HTR-8/SVneo (cell line): ENCODE results near the gene REC8.
"Not testable (repeated sequence)": the region's sequence is repeated elsewhere in the genome, so short reads cannot be mapped to it uniquely, and the experiment has no call there.

Source experiments
- DNase-seq: peaks from one replicate; pipeline ENCODE4 v3.0.0; 2011; ENCODE audit warnings: low spot score, mixed read lengths; ENCODE audit not compliant: insufficient read length
- FAIRE-seq: peaks from 2 replicates; lab custom pipeline; 2011; peaks lifted over from hg19 to GRCh38; lab: Jason Lieb, UNC

Gene REC8

DNA sequence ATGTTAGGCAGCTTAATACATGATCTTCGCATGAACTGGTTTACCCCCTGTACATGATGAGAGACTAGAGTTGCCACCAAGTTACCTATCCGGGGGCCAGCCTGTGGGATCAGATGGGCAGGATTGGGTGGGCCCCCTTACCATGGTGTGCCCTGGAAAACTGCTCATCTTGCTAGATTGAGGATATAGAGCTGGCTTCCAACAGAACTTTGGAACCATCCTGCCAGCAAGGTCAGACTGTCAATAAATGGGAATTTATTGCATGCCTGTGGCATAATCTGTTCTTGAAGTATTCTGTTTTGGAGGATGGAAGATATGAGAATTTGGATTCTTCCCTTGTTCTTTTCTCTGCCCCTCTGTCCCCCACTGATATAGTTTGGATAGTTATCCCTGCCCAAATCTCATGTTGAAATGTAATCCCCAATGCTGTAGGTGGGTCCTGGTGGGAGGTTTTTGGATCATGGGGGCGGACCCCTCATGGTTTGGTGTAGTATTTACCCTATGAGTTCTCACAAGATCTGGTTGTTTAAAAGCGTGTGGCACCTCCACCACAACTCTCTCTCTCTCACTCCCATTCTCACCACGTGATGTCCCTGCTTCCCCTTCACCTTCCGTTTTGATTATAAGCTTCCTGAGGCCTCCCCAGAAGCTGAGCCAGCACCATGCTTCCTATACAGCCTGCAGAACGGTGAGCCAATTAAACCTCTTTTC, 27.1 kb downstream of the REC8 start:
- DNase-seq, result no peak
- FAIRE-seq, result no peak

DNA sequence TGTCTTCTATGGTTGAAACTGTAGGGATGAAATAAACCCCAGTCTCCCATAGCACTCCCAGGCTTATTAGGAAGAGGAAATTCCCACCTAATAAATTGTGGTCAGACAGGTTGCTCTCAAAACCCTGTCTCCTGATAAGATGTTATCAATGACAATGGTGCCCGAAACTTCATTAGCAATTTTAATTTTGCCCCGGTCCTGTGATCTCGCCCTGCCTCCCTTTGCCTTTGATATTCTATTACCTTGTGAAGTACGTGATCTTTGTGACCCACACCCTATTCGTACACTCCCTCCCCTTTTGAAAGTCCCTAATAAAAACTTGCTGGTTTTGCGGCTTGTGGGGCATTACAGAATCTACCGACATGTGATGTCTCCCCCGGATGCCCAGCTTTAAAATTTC, 30.7 kb downstream of the REC8 start:
- DNase-seq, FAIRE-seq: not testable (repeated sequence)

DNA sequence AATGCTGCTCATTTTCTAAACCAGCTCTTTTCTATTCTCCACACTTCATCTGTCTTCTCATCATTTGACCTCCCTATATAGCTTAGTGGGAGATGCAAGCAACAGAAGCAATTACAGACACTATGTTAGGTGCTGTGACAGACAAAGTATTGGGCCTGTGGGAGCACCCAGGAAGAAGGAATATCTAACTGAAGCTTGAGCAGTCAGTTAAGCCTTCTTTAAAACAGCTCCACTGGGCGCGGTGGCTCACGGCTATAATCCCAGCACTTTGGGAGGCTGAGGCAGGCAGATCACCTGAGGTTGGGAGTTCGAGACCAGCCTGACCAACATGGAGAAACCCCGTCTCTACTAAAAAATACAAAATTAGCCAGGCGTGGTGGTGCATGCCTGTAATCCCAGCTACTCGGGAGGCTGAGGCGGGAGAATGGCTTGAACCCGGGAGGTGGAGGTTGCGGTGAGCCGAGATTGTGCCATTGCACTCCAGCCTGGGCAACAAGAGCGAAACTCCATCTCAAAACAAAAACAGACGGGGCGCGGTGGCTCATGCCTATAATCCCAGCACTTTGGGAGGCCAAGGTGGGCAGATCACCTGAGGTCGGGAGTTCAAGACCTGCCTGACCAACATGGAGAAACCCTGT, 31.5 kb downstream of the REC8 start:
- not testable (repeated sequence) for FAIRE-seq, DNase-seq

DNA sequence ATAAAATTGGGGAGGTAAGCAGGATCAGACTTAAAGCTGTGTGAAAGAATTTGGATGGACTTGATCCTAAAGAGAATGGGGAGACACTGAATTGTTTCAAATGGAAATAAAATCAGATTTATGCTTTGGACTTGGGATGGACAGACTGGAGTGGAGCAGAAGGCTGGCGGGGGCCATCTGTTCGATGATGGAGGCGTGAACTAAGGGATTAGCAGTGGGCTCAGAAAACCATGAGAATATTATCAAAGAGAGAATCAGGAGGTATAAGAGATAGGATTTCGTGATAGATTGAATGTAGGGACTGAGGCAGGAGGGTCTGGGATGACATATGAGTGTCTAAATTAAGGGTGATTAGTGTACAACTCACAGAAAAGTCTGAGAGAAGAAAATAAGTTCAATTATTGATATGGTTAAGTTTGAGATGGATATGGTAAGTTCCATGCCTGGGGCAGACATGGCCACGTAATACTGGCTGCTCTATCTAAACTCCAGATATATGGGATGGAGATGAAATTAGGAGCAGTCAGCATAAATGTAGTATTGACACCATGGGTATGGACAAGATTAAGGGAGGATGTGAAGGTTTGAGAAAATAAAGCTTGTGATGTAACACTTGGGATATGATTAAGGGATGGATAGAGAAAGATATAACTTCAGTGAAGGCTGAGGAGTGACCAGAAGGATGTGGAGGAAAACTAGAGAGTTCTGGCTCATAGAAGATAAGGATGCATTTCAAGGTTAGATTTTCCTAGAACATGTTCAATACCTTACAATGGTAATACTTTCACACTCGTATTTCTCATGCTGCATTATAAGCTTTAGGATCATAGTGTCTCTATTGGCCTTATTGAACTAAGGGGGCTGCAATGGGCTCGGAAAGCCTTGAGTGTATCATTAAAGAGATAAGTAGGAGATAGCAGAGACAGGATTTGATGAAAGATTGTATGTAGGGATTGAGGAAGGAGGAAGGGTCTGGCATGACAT, 32.6 kb downstream of the REC8 start:
- FAIRE-seq (no peak), DNase-seq (no peak)

GRCh38 chr14:24206260-24207103, 34.6 kb downstream of the REC8 start:
- DNase-seq, result no peak
- no peak for FAIRE-seq

- no peak for FAIRE-seq
- no peak for DNase-seq
Observed at GRCh38 chr14:24207104-24207551, 35.2 kb downstream of the REC8 start.

DNA sequence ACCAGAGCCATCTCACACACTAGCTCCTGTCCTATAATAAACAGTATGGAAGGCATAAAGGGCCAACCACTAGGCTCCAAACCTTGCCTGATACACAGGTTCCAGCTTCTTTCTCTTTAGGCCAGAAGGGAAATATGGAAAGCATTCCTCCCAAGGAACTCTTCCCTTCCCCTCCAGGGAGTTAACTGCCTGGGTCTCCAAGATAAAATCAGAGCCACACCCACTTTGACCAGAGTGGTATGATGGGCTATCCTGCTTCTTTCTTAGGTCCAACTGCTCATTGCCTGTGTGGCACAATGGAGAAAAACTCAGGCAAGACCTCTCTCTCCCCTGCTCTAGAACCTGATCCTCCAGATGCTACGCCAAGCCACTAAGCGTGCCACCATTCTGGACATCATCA, 35.7 kb downstream of the REC8 start:
- FAIRE-seq (no peak), DNase-seq (no peak)

DNA sequence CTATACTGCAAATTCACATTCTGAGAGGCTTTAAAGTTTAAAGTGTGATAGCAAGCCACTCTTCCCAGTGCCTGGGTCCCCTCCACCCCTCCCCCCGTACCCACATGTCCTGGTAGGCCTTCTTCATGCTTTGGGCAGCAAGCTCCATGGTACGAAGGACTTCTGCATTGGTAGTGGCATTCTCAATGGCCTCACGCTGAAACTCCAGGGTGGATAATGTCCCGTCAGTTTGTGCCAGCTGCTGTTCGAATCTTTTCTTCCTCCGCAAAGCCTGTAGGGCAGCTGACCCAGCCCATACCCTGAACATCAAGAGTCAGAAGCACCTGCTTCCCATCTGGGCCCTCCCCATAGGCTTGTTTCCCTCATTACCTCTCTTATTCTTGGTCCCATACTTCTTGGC, 39.4 kb downstream of the REC8 start:
- DNase-seq, result no peak
- no peak for FAIRE-seq

DNA sequence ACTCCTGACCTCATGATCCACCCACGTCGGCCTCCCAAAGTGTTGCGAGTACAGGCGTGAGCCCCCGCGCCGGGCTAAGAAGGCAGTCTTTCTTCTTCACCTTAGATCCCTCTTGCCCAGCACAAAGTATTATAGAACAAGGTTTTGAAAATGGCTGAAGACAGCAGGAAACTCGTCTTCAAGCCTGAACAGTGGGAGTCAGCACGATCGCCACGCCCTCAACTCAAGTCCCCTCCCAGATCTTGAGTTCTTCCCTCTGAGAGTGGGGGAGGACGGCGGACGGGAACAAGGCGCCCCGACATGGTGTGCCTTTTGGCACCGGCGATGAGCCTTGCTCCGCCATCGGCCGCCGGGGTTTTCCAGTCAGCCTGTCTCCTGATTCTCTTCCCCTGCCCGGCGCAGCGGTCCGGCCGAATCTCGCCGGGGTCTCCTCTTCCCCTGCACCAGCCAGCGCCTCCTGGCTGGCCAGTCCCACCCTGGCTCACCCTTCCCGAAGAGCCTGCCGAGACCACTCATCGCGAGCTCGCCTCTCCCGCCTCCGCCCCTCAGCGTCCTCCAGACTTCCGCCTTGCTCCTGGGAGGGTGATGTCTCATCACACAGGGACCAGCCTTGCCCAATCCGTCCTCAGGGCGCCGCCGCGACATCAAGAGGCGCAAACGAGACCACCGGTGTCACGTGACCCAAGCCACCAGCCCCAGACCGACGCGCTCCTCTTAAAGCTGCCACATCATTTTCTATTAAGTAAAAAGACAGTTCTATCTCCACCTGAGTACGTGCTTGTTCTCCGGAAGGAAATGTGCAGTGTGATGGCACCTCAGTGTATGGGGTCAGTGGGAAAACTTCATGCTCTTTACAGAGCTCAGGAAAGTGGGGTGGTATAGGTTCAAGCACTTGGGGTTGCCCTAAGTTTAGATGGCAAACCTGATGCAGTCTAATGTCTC, 41.3 kb downstream of the REC8 start, which contains the start of gene CHMP4A:
Gene CHMP4A, minus strand, starts transcription at position 565 of the 942 bp plus-strand sequence. Its CDS starts 49 bp downstream, at position 516.
- DNase-seq (peak; percentile 94), FAIRE-seq (peak; percentile 69)

DNA sequence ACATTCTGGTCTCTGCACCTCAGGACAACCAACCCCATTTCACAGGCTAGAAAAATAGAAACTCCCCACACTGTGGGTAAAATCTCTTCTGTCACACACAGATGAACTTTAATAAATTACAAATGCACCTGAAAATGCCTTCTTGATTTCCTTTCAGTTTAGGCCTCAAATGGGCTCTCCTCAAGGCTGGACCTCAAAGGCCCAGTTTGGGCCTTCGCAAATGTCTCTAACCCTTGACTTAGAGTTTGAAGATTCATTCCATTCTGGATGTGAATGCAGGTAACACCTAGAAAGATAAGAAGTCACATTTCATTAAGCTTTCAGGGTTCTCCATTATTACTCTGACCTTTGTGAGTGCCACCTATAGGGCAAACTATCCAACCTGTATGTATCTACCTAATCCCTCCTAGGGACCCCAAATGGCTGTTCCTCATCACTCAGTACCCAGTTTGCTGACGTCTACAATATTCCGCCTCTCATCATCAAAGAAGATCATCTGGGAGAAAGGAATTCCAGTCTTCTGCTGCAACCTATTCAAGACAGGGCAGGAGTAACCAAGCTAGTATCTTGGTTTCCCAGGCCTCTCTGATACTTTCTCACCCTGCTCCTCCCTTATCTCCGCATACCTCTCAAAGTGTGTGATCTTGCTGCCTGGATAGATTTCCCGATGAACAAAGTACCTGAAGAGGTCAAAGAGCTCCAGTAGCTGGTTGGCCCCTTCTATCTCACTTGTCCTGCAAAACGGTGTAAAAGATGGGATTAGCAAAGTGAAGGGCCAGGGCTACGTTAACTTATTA, 42.2 kb downstream of the REC8 start:
- FAIRE-seq (no peak), DNase-seq (no peak)

GRCh38 chr14:24215495-24216344, 43.8 kb downstream of the REC8 start, which contains the start of gene MDP1:
Gene MDP1, minus strand, starts transcription at chr14:24216066. Its CDS starts 111 bp downstream, at chr14:24215955.
- DNase-seq, result peak; percentile 77
- FAIRE-seq, result peak; percentile 16

DNA sequence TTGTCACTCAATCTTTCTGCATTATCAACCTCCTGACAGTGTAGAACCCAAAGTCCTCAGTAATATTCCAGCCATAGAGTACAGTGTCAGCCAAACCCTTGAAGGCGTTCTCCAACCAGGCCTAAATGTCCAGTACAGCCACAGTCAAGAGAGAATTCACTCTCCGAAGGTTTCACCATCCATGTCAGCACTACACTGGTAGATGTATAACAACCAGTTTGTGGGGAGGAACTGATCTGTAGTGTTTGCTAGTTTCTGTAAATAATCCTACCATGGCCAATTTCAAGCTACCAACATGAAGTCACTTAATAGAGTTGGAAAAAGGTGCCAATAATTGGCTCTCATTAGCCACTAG, 44.4 kb downstream of the REC8 start:
- no peak for DNase-seq

DNA sequence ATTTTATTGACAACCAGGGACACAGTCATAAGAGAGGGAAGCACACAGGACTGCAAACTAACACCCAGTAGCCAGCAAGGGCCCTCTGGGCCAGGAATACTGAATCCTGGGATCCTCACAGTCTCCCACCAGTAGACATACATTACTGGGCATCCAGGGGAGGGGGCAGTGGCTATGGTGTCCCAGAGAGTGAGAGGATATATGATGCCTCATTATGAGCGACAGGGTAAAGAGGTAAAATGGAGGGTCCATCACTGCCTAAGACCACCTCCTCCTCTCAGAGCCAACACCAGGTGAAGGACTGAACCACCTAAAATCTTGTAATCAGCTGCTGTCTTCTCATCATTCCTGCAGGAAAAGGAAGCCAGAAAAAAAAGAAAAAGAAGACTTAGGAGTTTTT, 45.0 kb downstream of the REC8 start:
- not testable (repeated sequence) for DNase-seq, FAIRE-seq

More for the DNA sequence above, 44.4 kb downstream of the REC8 start:
- no peak for FAIRE-seq

GRCh38 chr14:24219080-24219479, 47.2 kb downstream of the REC8 start:
- DNase-seq (no peak), FAIRE-seq (no peak)

DNA sequence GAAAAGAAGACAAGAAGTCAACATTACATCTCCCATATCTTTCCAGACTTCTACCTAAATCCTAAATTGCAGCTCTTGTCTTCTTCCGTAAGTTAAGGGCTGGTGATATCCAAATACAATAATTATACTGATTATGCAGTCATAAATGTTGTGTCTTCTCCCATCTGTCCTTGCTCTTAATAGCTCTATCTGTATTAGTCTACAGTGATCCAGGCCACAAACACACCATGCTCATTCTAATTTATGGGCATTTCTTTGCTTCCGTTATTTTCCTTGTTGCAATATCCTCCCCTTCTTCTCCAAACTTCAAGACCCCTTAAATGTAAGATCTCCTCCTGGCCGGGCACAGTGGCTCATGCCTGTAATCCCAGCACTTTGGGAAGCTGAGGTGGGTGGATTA, 47.6 kb downstream of the REC8 start:
- FAIRE-seq (no peak), DNase-seq (no peak)

DNA sequence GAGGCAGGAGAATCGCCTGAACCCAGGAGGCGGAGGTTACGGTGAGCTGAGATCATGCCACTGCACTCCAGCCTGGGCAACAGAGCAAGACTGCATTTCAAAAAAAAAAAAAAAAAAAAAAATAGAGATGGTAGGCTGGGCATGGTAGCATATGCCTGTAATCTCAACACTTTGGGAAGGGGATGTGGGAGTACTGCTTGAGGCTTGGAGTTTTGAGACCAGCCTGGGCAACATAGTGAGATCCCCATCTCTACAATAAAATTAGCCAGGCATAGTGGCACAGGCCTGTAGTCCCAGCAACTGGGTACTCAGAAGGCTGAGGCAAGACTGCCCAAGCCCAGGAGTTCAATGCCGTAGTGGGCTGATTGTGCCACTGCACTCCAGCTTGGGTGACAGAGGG, 51.1 kb downstream of the REC8 start:
- FAIRE-seq, DNase-seq: not testable (repeated sequence)

DNA sequence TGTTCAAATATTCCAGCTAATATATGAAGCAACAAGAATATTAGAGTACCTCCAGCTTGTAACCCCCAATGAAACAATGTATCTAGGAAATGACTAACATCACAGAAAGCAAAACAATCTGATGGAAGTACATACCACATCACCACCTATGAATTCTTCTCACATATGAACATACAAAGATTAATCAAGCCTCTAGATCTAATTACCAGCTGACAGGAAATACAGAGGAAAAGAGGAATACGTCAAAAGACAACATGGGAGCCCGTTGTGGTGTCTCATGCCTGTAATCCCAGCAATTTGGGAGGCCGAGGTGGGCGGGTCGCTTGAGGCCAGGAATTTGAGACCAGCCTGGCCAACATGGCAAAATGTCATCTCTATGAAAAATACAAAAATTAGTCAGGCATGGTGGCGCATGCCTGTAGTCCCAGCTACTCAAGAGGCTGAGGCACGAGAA, 52.8 kb downstream of the REC8 start:
- DNase-seq (no peak), FAIRE-seq (no peak)
